ENCODE data around the gene TMPRSS15.
"Not testable (repeated sequence)": the region's sequence is repeated elsewhere in the genome, so short reads cannot be mapped to it uniquely, and the experiment has no call there.

Gene TMPRSS15

DNA sequence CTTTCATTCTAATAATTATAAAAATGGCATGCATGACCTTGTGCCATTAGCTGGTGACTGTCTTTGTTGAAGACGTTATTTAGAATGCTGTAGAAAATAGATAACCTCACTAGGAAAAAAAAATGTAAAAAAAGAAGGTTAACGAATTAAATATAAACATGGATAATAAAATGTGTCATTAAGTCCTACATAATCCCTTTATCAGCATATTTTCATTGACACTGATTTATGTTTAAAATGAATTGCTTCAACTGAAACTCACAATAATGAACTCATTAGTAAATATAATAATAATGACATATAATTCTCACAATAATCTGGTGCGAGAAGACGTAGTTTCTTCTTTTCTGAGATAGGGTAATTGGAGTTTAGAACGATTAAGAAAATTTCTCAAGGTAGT, 4.7 kb downstream of the TMPRSS15 start:
- no peak overlapping the region for H2AFZ ChIP-seq (ENCODE audit: low read length, unreplicated experiment)
- H3K36me3 ChIP-seq (ENCODE audit: insufficient read depth, low read length), result no peaks in the 10 kb centered on the region
- H3K27me3 ChIP-seq (ENCODE audit: insufficient read depth, low read length), result no peaks in the 10 kb centered on the region
- H3K4me3 ChIP-seq (ENCODE audit: low read depth, low read length), result no peak overlapping the region
- H3K27ac ChIP-seq (ENCODE audit: low read depth, low read length), result no peak overlapping the region
- H3K4me1 ChIP-seq (ENCODE audit: control insufficient read depth, insufficient read depth, low read length, unreplicated experiment), result no peaks in the 10 kb centered on the region
- H3K79me2 ChIP-seq (ENCODE audit: control insufficient read depth, insufficient read depth, low read length, unreplicated experiment), result no peaks in the 10 kb centered on the region

DNA sequence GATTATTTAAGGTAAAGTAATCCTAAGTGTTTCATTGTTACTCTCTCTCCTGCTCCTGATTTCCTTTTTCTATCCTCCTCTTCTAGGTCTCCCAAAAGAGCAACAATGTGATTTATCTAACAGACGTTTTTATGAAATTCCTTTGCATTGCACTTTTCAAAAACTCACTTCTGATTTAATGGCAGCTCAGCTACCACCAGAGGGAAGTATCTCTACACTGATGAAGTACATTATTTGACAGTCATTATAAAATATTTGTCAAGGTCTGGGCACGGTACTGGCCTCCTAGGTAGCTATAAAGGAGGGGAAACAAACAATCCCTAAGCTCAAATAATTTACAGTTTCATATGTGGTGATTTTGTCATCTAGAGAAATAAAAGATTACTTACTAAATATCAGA, 15.6 kb downstream of the TMPRSS15 start:
- H3K36me3 ChIP-seq (ENCODE audit: insufficient read depth, low read length), result no peaks in the 10 kb centered on the region
- H2AFZ ChIP-seq (ENCODE audit: low read length, unreplicated experiment), result no peak overlapping the region
- H3K27me3 ChIP-seq (ENCODE audit: insufficient read depth, low read length), result no peaks in the 10 kb centered on the region
- no peak overlapping the region for H3K4me3 ChIP-seq (ENCODE audit: low read depth, low read length)
- no peaks in the 10 kb centered on the region for H3K79me2 ChIP-seq (ENCODE audit: control insufficient read depth, insufficient read depth, low read length, unreplicated experiment)
- no peaks in the 10 kb centered on the region for H3K4me1 ChIP-seq (ENCODE audit: control insufficient read depth, insufficient read depth, low read length, unreplicated experiment)
- H3K27ac ChIP-seq (ENCODE audit: low read depth, low read length), result no peak overlapping the region

DNA sequence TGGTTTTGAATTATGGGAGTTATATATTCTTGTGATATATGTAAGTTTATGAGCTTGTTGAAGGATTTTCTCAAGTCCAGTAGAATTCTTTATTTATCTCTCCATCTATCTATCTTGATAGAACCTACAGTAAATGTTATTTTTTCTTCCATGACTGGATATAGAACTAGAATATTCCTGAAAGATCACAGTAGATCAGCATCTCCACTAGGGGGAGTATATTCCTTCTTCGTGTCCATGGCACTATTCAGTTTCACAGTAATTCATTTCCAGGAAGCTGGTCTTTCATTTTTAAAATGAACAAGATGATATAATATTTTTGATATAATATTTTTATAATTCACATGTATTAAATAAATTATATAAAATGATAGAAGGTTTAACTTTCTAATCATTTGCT, 18.8 kb downstream of the TMPRSS15 start:
- no peak overlapping the region for H3K27ac ChIP-seq (ENCODE audit: low read depth, low read length)
- no peak overlapping the region for H3K4me3 ChIP-seq (ENCODE audit: low read depth, low read length)
- no peaks in the 10 kb centered on the region for H3K27me3 ChIP-seq (ENCODE audit: insufficient read depth, low read length)
- H3K36me3 ChIP-seq (ENCODE audit: insufficient read depth, low read length), result no peaks in the 10 kb centered on the region
- H2AFZ ChIP-seq (ENCODE audit: low read length, unreplicated experiment), result no peak overlapping the region
- no peaks in the 10 kb centered on the region for H3K79me2 ChIP-seq (ENCODE audit: control insufficient read depth, insufficient read depth, low read length, unreplicated experiment)
- no peaks in the 10 kb centered on the region for H3K4me1 ChIP-seq (ENCODE audit: control insufficient read depth, insufficient read depth, low read length, unreplicated experiment)

DNA sequence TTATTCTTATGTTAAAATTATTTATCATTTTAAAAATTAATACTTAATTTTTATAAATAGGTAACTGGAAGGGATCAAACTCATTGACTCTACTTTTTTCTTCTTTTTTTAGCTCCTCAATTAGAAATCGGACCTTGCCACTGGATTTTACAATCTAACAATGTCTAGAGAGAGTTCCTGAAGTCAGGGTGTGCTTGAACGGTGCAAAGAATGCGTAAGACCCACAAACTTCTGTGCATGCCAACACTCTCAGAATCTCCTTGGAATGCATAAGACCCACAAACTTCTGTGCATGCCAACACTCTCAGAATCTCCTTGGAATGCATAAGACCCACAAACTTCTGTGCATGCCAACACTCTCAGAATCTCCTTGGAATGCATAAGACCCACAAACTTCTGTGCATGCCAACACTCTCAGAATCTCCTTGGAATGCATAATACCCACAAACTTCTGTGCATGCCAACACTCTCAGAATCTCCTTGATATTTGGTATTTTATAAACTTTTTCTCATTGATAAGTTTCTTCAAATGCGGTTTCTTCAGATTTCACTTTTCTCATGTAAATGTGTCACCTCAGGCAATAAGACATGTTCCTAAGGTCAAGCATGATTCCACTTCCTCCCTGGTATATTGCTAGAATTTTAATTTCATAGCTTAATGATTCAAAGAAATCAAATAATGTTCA, 20.5 kb downstream of the TMPRSS15 start:
- not testable (repeated sequence) for H2AFZ ChIP-seq (ENCODE audit: low read length, unreplicated experiment); H3K27me3 ChIP-seq (ENCODE audit: insufficient read depth, low read length); H3K36me3 ChIP-seq (ENCODE audit: insufficient read depth, low read length); H3K27ac ChIP-seq (ENCODE audit: low read depth, low read length); H3K79me2 ChIP-seq (ENCODE audit: control insufficient read depth, insufficient read depth, low read length, unreplicated experiment); H3K4me3 ChIP-seq (ENCODE audit: low read depth, low read length); H3K4me1 ChIP-seq (ENCODE audit: control insufficient read depth, insufficient read depth, low read length, unreplicated experiment)

DNA sequence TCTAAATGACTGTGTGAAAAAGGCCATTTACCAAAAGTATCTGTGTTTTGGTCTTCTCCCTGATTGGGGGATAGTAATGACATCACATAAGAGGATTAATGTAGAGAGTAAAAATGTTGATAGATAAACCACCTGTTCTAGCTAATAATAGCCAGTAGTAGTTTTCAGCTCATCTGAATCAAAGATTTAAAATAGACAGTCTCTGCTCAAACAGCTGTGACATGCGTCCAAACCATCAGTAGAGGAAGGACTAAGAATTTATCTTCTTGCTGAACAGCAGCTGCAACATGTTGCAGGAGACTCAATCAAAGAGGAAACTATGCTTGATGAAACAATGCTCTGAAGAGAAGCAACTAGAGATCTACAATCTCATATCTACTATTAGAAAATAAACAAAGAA, 21.4 kb downstream of the TMPRSS15 start:
- Histone ChIP-seq H3K4me1 (ENCODE audit: control insufficient read depth, insufficient read depth, low read length, unreplicated experiment) (no peaks in the 10 kb centered on the region), H3K36me3 (ENCODE audit: insufficient read depth, low read length) (no peaks in the 10 kb centered on the region), H3K27me3 (ENCODE audit: insufficient read depth, low read length) (no peaks in the 10 kb centered on the region), H3K79me2 (ENCODE audit: control insufficient read depth, insufficient read depth, low read length, unreplicated experiment) (no peaks in the 10 kb centered on the region), H2AFZ (ENCODE audit: low read length, unreplicated experiment) (no peak overlapping the region), H3K27ac (ENCODE audit: low read depth, low read length) (no peak overlapping the region), H3K4me3 (ENCODE audit: low read depth, low read length) (no peak overlapping the region)

DNA sequence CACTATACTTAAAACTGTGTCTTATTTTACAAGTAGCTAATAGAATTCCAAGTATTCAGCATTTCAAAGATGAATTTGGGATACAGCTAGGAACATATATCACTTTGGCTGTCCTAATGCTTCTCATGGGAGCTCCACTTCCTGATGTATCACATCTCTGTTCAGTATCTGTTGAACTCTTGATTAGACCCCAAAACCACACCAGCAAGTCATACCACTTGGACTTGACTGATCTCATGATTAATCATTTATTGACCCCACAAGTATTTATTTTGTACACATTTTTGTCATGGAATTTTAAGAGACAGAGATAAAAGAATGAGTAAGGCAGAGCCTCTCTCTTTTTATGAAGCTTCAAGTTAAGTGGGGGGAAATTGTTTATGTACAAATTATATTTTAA, 30.0 kb downstream of the TMPRSS15 start:
- H3K4me1 ChIP-seq (ENCODE audit: control insufficient read depth, insufficient read depth, low read length, unreplicated experiment), result no peaks in the 10 kb centered on the region
- no peak overlapping the region for H3K27ac ChIP-seq (ENCODE audit: low read depth, low read length)
- H3K4me3 ChIP-seq (ENCODE audit: low read depth, low read length), result no peak overlapping the region
- no peaks in the 10 kb centered on the region for H3K36me3 ChIP-seq (ENCODE audit: insufficient read depth, low read length)
- H2AFZ ChIP-seq (ENCODE audit: low read length, unreplicated experiment), result no peak overlapping the region
- no peaks in the 10 kb centered on the region for H3K27me3 ChIP-seq (ENCODE audit: insufficient read depth, low read length)
- H3K79me2 ChIP-seq (ENCODE audit: control insufficient read depth, insufficient read depth, low read length, unreplicated experiment), result no peaks in the 10 kb centered on the region

DNA sequence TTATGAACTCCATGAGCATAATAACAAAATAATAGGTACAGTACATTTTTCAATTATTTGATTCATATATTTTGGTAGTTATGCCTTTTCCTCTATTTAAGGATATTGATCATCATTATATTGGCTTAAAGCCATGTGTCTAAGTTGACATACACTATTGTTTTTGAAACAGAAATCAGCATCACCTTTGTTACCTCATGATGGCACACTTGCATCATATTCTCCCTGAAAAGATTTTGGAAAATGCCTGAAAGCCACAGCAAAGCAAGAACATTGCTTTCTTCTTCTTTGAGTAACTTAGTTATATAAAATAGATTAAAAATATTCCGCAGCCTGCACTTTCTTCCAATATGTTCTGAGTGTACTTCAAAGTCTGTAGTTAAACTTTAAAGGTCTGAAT, 33.3 kb downstream of the TMPRSS15 start:
- H3K27me3 ChIP-seq (ENCODE audit: insufficient read depth, low read length), result no peaks in the 10 kb centered on the region
- H3K4me1 ChIP-seq (ENCODE audit: control insufficient read depth, insufficient read depth, low read length, unreplicated experiment), result no peaks in the 10 kb centered on the region
- no peak overlapping the region for H2AFZ ChIP-seq (ENCODE audit: low read length, unreplicated experiment)
- no peak overlapping the region for H3K27ac ChIP-seq (ENCODE audit: low read depth, low read length)
- H3K36me3 ChIP-seq (ENCODE audit: insufficient read depth, low read length), result no peaks in the 10 kb centered on the region
- H3K79me2 ChIP-seq (ENCODE audit: control insufficient read depth, insufficient read depth, low read length, unreplicated experiment), result no peaks in the 10 kb centered on the region
- no peak overlapping the region for H3K4me3 ChIP-seq (ENCODE audit: low read depth, low read length)

DNA sequence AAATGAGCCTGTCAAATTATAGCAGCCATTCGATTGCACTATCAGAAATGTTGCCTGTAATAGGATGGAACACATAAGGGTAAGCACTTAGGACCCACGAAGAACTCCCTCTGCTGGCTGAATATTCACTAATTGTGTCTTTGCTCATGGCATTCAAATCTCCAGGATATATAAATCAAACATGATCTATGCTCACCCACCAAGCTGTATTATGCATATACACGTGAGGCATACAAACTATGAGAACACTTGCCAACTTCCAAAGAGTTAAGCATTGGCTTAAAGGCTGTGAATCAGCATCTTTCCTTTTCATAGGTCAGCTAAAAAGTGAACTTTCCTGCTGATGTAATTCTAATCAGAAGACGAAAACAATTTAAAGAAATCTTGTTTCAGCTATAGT, 34.5 kb downstream of the TMPRSS15 start:
- Histone ChIP-seq H3K36me3 (ENCODE audit: insufficient read depth, low read length) (no peaks in the 10 kb centered on the region), H3K4me1 (ENCODE audit: control insufficient read depth, insufficient read depth, low read length, unreplicated experiment) (no peaks in the 10 kb centered on the region), H2AFZ (ENCODE audit: low read length, unreplicated experiment) (no peak overlapping the region), H3K27ac (ENCODE audit: low read depth, low read length) (no peak overlapping the region), H3K27me3 (ENCODE audit: insufficient read depth, low read length) (no peaks in the 10 kb centered on the region), H3K79me2 (ENCODE audit: control insufficient read depth, insufficient read depth, low read length, unreplicated experiment) (no peaks in the 10 kb centered on the region), H3K4me3 (ENCODE audit: low read depth, low read length) (no peak overlapping the region)

DNA sequence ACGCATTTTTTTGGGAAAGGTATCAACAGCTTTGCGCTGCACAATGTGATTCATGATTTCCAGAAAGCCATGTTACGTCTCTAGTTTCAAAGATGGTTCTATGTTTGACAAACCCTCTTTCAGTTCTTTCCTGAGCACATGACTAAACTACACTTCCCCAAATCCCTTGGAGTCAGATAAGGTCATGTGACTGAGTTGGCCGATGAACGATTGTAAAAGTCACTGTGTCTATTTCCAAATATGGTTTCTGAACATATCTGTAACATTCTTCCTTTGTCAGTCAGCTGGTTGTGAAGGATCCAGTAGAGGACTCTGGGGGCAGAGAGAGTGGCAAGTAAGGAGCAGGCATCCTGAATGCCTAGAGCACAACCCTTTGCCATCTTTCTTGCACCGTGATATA, 35.4 kb downstream of the TMPRSS15 start:
- no peak overlapping the region for H3K27ac ChIP-seq (ENCODE audit: low read depth, low read length)
- no peaks in the 10 kb centered on the region for H3K36me3 ChIP-seq (ENCODE audit: insufficient read depth, low read length)

DNA sequence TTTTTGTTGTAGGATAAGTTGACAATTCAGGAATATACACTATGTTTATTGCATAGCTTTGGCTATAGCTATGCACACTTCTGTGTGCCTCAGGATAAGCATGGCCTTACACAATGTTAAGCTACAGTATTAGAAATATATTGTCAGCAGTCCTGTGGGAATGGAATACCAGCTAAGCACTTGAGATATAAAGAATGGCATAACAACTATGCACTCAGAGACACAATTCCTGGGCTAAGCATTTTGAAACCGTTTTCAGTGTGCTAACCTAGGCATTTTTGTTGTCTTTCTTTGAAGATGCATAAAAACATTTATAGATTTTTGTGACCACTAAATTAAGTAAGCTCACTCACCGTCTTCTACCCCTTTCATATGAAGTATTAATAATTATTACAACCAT, 46.8 kb downstream of the TMPRSS15 start:
- no peaks in the 10 kb centered on the region for H3K27me3 ChIP-seq (ENCODE audit: insufficient read depth, low read length)
- no peak overlapping the region for H3K4me3 ChIP-seq (ENCODE audit: low read depth, low read length)
- H3K27ac ChIP-seq (ENCODE audit: low read depth, low read length), result no peak overlapping the region
- no peaks in the 10 kb centered on the region for H3K4me1 ChIP-seq (ENCODE audit: control insufficient read depth, insufficient read depth, low read length, unreplicated experiment)
- no peaks in the 10 kb centered on the region for H3K36me3 ChIP-seq (ENCODE audit: insufficient read depth, low read length)
- H2AFZ ChIP-seq (ENCODE audit: low read length, unreplicated experiment), result no peak overlapping the region
- H3K79me2 ChIP-seq (ENCODE audit: control insufficient read depth, insufficient read depth, low read length, unreplicated experiment), result no peaks in the 10 kb centered on the region

More for the DNA sequence above, 35.4 kb downstream of the TMPRSS15 start:
- Histone ChIP-seq H3K27me3 (ENCODE audit: insufficient read depth, low read length) (no peaks in the 10 kb centered on the region), H2AFZ (ENCODE audit: low read length, unreplicated experiment) (no peak overlapping the region), H3K4me3 (ENCODE audit: low read depth, low read length) (no peak overlapping the region), H3K79me2 (ENCODE audit: control insufficient read depth, insufficient read depth, low read length, unreplicated experiment) (no peaks in the 10 kb centered on the region), H3K4me1 (ENCODE audit: control insufficient read depth, insufficient read depth, low read length, unreplicated experiment) (no peaks in the 10 kb centered on the region)

DNA sequence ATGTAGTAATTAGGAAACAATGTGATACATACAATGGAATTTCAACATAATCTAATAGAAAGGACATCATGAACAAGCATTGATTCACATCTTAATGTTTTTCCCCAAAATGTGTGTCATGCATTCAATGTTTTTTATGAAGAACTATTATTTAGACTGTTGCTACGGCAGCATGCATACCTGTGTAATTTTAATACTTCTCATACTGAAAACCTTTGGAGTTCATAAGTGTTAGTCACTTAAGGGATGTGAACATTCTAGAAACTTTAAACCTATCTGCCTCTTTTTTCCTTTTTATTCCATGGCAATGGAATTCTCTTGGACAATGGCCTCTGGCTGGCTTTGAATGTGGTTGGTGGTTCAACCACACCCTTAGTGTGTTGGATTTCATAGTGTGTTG, 48.6 kb downstream of the TMPRSS15 start:
- H3K27ac ChIP-seq (ENCODE audit: low read depth, low read length), result no peak overlapping the region

More for the DNA sequence above, 48.6 kb downstream of the TMPRSS15 start:
- Histone ChIP-seq H3K79me2 (ENCODE audit: control insufficient read depth, insufficient read depth, low read length, unreplicated experiment) (no peaks in the 10 kb centered on the region), H3K36me3 (ENCODE audit: insufficient read depth, low read length) (no peaks in the 10 kb centered on the region), H3K4me1 (ENCODE audit: control insufficient read depth, insufficient read depth, low read length, unreplicated experiment) (peaks cover 2% of the 10 kb centered on the region), H3K27me3 (ENCODE audit: insufficient read depth, low read length) (no peaks in the 10 kb centered on the region), H3K4me3 (ENCODE audit: low read depth, low read length) (no peak overlapping the region), H2AFZ (ENCODE audit: low read length, unreplicated experiment) (no peak overlapping the region)

All from ACC112 (cell line).